K562 (cell line): Measurements from ENCODE around the gene COL5A1. TPM values are rescaled to one million over a fixed set of nuclear protein-coding genes. Genes with fewer than 3 reads are reported as not detected.

Experiments
- BMI1 ChIP-seq: fragments of 150-350 bp; IDR thresholded peaks from 2 replicates; pipeline ENCODE4 v1.6.1; 2014; ENCODE audit warnings: low read length
- CCNT2 ChIP-seq: IDR thresholded peaks from 2 replicates; pipeline ENCODE4 v1.6.1; 2011; ENCODE audit warnings: borderline replicate concordance, low read depth, mild to moderate bottlenecking, moderate library complexity, mixed read lengths, low read length; ENCODE audit not compliant: insufficient read length; ENCODE audit errors: extremely low read depth
- ETS1 ChIP-seq: conservative IDR thresholded peaks from 2 replicates; pipeline ENCODE4 v1.6.1; 2011; ENCODE audit warnings: low read depth, mild to moderate bottlenecking, low read length; ENCODE audit not compliant: control insufficient read depth
- GTF2E2 ChIP-seq: fragments of 200-800 bp; sonication (Bioruptor generic); IDR thresholded peaks from 2 replicates; pipeline ENCODE4 v1.6.1; 2016; ENCODE audit warnings: missing genetic modification characterization, missing compliant biosample characterization
- NELFE ChIP-seq: IDR thresholded peaks from 2 replicates; pipeline ENCODE4 v1.6.1; 2011; ENCODE audit warnings: mild to moderate bottlenecking; ENCODE audit not compliant: insufficient read depth, insufficient read length
- PYGO2 ChIP-seq: fragments of 450-650 bp; IDR thresholded peaks from 2 replicates; pipeline ENCODE4 v1.6.1; 2016; ENCODE audit warnings: mild to moderate bottlenecking, missing genetic modification characterization, moderate library complexity, missing compliant biosample characterization
- SMC3 ChIP-seq: conservative IDR thresholded peaks from 2 replicates; pipeline ENCODE4 v1.6.1; 2011; ENCODE audit warnings: low read depth, low read length, improper control_type of control experiment; ENCODE audit not compliant: insufficient read depth
- ZFP91 ChIP-seq: sonication (generic); formaldehyde crosslinking; IDR thresholded peaks from 2 replicates; pipeline ENCODE4 v1.8.0; 2022; ENCODE audit warnings: mild to moderate bottlenecking, missing genetic modification reagents
- ZNF12 ChIP-seq: sonication (generic); formaldehyde crosslinking; IDR thresholded peaks from 2 replicates; pipeline ENCODE4 v1.4.0; 2020; ENCODE audit warnings: mild to moderate bottlenecking, missing genetic modification reagents
- polyA plus RNA-seq, 8 experiments: library from polyadenylated mRNA; depleted of rRNA in 4 of 8; stranded (reverse) in 5 of 8; unstranded in 3 of 8; fragments of >200 nt; fragmentation: Nextera tagmentation in 2 of 8; fragmentation: Illumina TruSeq in 1 of 8; extraction: Ambion mirVana in 2 of 8; extraction: Trizol in 1 of 8; gene quantifications; 2 replicates each; pipeline versions ENCODE4 v1.2.1 to v1.2.3, GENCODE V29; 2011 to 2014; ENCODE audit warnings: inconsistent platforms in 1 of 8, missing spikeins in 1 of 8
- total RNA-seq, 7 experiments: library from RNA; depleted of rRNA in 6 of 7; stranded (reverse); fragments of >200 nt in 6 of 7; fragmentation: Illumina TruSeq in 2 of 7; extraction: Trizol in 2 of 7; gene quantifications; 2 replicates each; pipeline versions ENCODE4 v1.2.1 to v1.2.3, GENCODE V29; 2011 to 2021; ENCODE audit warnings: low replicate concordance in 1 of 7
- TF ChIP-seq, protein P1 (sequence below): sonication (generic); formaldehyde crosslinking; IDR thresholded peaks from 2 replicates; pipeline ENCODE4 v1.8.0; 2022; ENCODE audit warnings: mild to moderate bottlenecking, missing genetic modification reagents, borderline replicate concordance

The COL5A1 gene
- total and polyA plus RNA-seq, 9 of the 15 experiments (the other 6 are each of a cell fraction or from before 2014, with no cell fraction given): under 0.01 to 0.13 (median 0.04) TPM; not detected in 6

DNA sequence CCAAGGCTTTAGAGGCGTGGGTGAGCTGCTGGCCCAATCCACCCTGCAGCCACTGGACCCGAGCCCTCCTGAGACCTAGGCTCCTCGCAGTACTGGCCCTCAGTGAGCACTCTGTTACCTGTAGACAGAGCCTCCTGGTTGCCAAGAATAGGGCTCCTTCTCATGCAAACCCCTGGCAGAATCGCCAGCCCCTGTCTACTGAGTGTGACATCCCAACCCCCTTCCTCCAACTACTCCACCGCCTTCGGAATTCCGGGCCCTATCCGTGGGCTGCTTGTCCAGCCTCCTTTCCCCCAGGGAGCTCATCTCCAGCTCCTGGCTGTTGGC is 23.8 kb upstream of the COL5A1 start (continued):
- TF ChIP-seq NELFE (no peak), CCNT2 (no peak), GTF2E2 (tag) (no peak), BMI1 (no peak), ZFP91 (CRISPR knock-in tag) (no peak), PYGO2 (no peak), SMC3 (no peak), ZNF12 (CRISPR knock-in tag) (no peak), ETS1 (no peak)
- TF ChIP-seq, protein P1, sequence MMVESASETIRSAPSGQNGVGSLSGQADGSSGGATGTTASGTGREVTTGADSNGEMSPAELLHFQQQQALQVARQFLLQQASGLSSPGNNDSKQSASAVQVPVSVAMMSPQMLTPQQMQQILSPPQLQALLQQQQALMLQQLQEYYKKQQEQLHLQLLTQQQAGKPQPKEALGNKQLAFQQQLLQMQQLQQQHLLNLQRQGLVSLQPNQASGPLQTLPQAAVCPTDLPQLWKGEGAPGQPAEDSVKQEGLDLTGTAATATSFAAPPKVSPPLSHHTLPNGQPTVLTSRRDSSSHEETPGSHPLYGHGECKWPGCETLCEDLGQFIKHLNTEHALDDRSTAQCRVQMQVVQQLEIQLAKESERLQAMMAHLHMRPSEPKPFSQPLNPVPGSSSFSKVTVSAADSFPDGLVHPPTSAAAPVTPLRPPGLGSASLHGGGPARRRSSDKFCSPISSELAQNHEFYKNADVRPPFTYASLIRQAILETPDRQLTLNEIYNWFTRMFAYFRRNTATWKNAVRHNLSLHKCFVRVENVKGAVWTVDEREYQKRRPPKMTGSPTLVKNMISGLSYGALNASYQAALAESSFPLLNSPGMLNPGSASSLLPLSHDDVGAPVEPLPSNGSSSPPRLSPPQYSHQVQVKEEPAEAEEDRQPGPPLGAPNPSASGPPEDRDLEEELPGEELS (CRISPR knock-in tag): no peak
- TF ChIP-seq, all 486 proteins: peak for 0
